Activated CD8-positive, alpha-beta T cell treated with anti-CD3 and anti-CD28 coated beads, Interleukin-2, amount 10 ng/mL, durations not matched to agents 7 days and 5 days (primary cell): Measurements from ENCODE around the gene DCDC2C. TPM values are rescaled to one million over a fixed set of nuclear protein-coding genes. Genes with fewer than 3 reads are reported as not detected.

ENCODE experiments used
- ATAC-seq: fragments of 150-1000 bp; cut with Tn5 transposase; one replicate; pipeline ENCODE4 v1.10.0; 2021; ENCODE audit warnings: moderate library complexity
- CTCF ChIA-PET: fragments of 350-600 bp; sonication (Branson Sonifier 250); formaldehyde crosslinking; loops from one replicate; lab custom pipeline; 2021; ENCODE audit warnings: antibody characterized with exemption; lab: Charles Lee
- POLR2A ChIA-PET: fragments of 350-600 bp; sonication (Branson Sonifier 250); formaldehyde crosslinking; loops from one replicate; lab custom pipeline; 2021; ENCODE audit warnings: antibody characterized with exemption; lab: Charles Lee
- DNase-seq: peaks from one replicate; pipeline ENCODE4 v3.0.0-alpha.2; 2020
- H3K27ac Mint-ChIP-seq: one replicate; pipeline ENCODE4 v1.8.0; 2021; ENCODE audit warnings: mild to moderate bottlenecking, mixed read lengths
- H3K27me3 Mint-ChIP-seq: one replicate; pipeline ENCODE4 v1.8.0; 2021; ENCODE audit warnings: low read depth, mixed read lengths
- H3K36me3 Mint-ChIP-seq: one replicate; pipeline ENCODE4 v1.8.0; 2021; ENCODE audit warnings: low read depth, mixed read lengths
- H3K4me1 Mint-ChIP-seq: one replicate; pipeline ENCODE4 v1.8.0; 2021; ENCODE audit warnings: low read depth, mixed read lengths
- H3K4me3 Mint-ChIP-seq: one replicate; pipeline ENCODE4 v1.8.0; 2021; ENCODE audit warnings: mild to moderate bottlenecking, mixed read lengths
- H3K9me3 Mint-ChIP-seq: one replicate; pipeline ENCODE4 v1.8.0; 2022; ENCODE audit warnings: mixed read lengths; ENCODE audit not compliant: insufficient read depth
- total RNA-seq, 2 experiments: library from RNA; stranded (reverse); gene quantifications; one replicate each; pipeline ENCODE4 v1.2.3, GENCODE V29; 2021

Gene DCDC2C
- total RNA-seq, 2 experiments from 2014 or later: not detected

- H3K4me1 Mint-ChIP-seq: no peaks in the 10 kb centered on the region
- no peaks in the 10 kb centered on the region for H3K27me3 Mint-ChIP-seq
- no peak for DNase-seq
- H3K9me3 Mint-ChIP-seq: no peaks in the 10 kb centered on the region
- H3K27ac Mint-ChIP-seq: no peak overlapping the region
- no peak overlapping the region for H3K4me3 Mint-ChIP-seq
- ATAC-seq: no peak
- ChIA-PET CTCF (interaction anchor here (1.9 kb wide), 1 partner anchor 9 kb away, joined by 6 read pairs; no protein-coding TSS in a partner anchor), POLR2A (no interaction called here)
- H3K36me3 Mint-ChIP-seq: no peaks in the 10 kb centered on the region
These were observed 68.2 kb downstream of the DCDC2C start for GRCh38 chr2:3771576-3771975.

- Mint-ChIP-seq H3K4me1 (no peaks in the 10 kb centered on the region), H3K27me3 (no peaks in the 10 kb centered on the region), H3K9me3 (no peaks in the 10 kb centered on the region), H3K4me3 (no peak overlapping the region), H3K27ac (no peak overlapping the region), H3K36me3 (no peaks in the 10 kb centered on the region)
- CTCF ChIA-PET: no interaction called here
- no peak for ATAC-seq
- DNase-seq: no peak
- POLR2A ChIA-PET: no interaction called here
These were observed 71.0 kb downstream of the DCDC2C start for GRCh38 chr2:3774336-3774735.

GRCh38 chr2:3776311-3776710, 72.9 kb downstream of the DCDC2C start:
- CTCF ChIA-PET: no interaction called here
- Mint-ChIP-seq H3K27ac (no peak overlapping the region), H3K9me3 (no peaks in the 10 kb centered on the region), H3K27me3 (no peaks in the 10 kb centered on the region), H3K4me3 (no peak overlapping the region), H3K36me3 (no peaks in the 10 kb centered on the region), H3K4me1 (peaks cover 8% of the 10 kb centered on the region)
- DNase-seq: no peak
- POLR2A ChIA-PET: no interaction called here
- no peak for ATAC-seq

GRCh38 chr2:3777966-3778365, 74.6 kb downstream of the DCDC2C start:
- ATAC-seq: no peak
- Mint-ChIP-seq H3K4me1 (peaks cover 8% of the 10 kb centered on the region), H3K4me3 (no peak overlapping the region), H3K36me3 (no peaks in the 10 kb centered on the region), H3K27ac (no peak overlapping the region), H3K27me3 (no peaks in the 10 kb centered on the region), H3K9me3 (no peaks in the 10 kb centered on the region)
- ChIA-PET CTCF (no interaction called here), POLR2A (no interaction called here)
- DNase-seq: no peak

GRCh38 chr2:3778851-3779495, 75.6 kb downstream of the DCDC2C start:
- Mint-ChIP-seq H3K27ac (no peak overlapping the region), H3K9me3 (no peaks in the 10 kb centered on the region), H3K4me3 (no peak overlapping the region), H3K36me3 (no peaks in the 10 kb centered on the region), H3K4me1 (peaks cover 8% of the 10 kb centered on the region), H3K27me3 (no peaks in the 10 kb centered on the region)
- POLR2A ChIA-PET: no interaction called here
- ATAC-seq (no peak), DNase-seq (no peak)
- CTCF ChIA-PET: interaction anchor here (3.7 kb wide), 1 partner anchor 50 kb away, joined by 81 read pairs; no protein-coding TSS in a partner anchor

GRCh38 chr2:3779496-3780049, 76.2 kb downstream of the DCDC2C start:
- ChIA-PET POLR2A (no interaction called here), CTCF (interaction anchor here (3.7 kb wide), 1 partner anchor 51 kb away, joined by 81 read pairs; no protein-coding TSS in a partner anchor)
- Mint-ChIP-seq H3K36me3 (no peaks in the 10 kb centered on the region), H3K4me1 (peaks cover 8% of the 10 kb centered on the region), H3K9me3 (no peaks in the 10 kb centered on the region), H3K4me3 (no peak overlapping the region), H3K27me3 (no peaks in the 10 kb centered on the region), H3K27ac (no peak overlapping the region)
- ATAC-seq (no peak), DNase-seq (no peak)

GRCh38 chr2:3780477-3781402, 77.4 kb downstream of the DCDC2C start:
- ChIA-PET POLR2A (no interaction called here), CTCF (interaction anchor here (0.6 to 3.7 kb wide), 18 partner anchors 9 to 319 kb away, joined by 3 to 81 read pairs (median 3); no protein-coding TSS in a partner anchor)
- H3K9me3 Mint-ChIP-seq: no peaks in the 10 kb centered on the region
- H3K36me3 Mint-ChIP-seq: no peaks in the 10 kb centered on the region
- peak overlapping the region; percentile 83 for H3K27ac Mint-ChIP-seq
- H3K27me3 Mint-ChIP-seq: no peaks in the 10 kb centered on the region
- ATAC-seq (peak; percentile 100), DNase-seq (peak; percentile 85)
- H3K4me3 Mint-ChIP-seq: peak overlapping the region; percentile 33
- H3K4me1 Mint-ChIP-seq: peaks cover 8% of the 10 kb centered on the region

- Mint-ChIP-seq H3K4me1 (peaks cover 8% of the 10 kb centered on the region), H3K4me3 (no peak overlapping the region), H3K9me3 (no peaks in the 10 kb centered on the region), H3K27me3 (no peaks in the 10 kb centered on the region), H3K27ac (no peak overlapping the region), H3K36me3 (no peaks in the 10 kb centered on the region)
- CTCF ChIA-PET: interaction anchor here (2.3 kb wide), 1 partner anchor 56 kb away, joined by 10 read pairs; no protein-coding TSS in a partner anchor
- no peak for ATAC-seq
- no peak for DNase-seq
- POLR2A ChIA-PET: no interaction called here
These were observed 81.4 kb downstream of the DCDC2C start for GRCh38 chr2:3784731-3785130.

GRCh38 chr2:3785220-3785889, 82.0 kb downstream of the DCDC2C start:
- CTCF ChIA-PET: no interaction called here

GRCh38 chr2:3785890-3786273, 82.5 kb downstream of the DCDC2C start:
- CTCF ChIA-PET: no interaction called here
- Mint-ChIP-seq H3K27ac (no peak overlapping the region), H3K27me3 (no peaks in the 10 kb centered on the region), H3K4me3 (no peak overlapping the region), H3K36me3 (no peaks in the 10 kb centered on the region), H3K9me3 (no peaks in the 10 kb centered on the region), H3K4me1 (peaks cover 1% of the 10 kb centered on the region)
- DNase-seq (no peak), ATAC-seq (no peak)
- POLR2A ChIA-PET: no interaction called here

More at GRCh38 chr2:3785220-3785889, 82.0 kb downstream of the DCDC2C start:
- DNase-seq (no peak), ATAC-seq (no peak)
- POLR2A ChIA-PET: no interaction called here
- no peak overlapping the region for H3K4me3 Mint-ChIP-seq
- peaks cover 5% of the 10 kb centered on the region for H3K4me1 Mint-ChIP-seq
- H3K36me3 Mint-ChIP-seq: no peaks in the 10 kb centered on the region
- no peak overlapping the region for H3K27ac Mint-ChIP-seq
- no peaks in the 10 kb centered on the region for H3K27me3 Mint-ChIP-seq
- no peaks in the 10 kb centered on the region for H3K9me3 Mint-ChIP-seq

GRCh38 chr2:3787768-3788167, 84.4 kb downstream of the DCDC2C start:
- Mint-ChIP-seq H3K36me3 (no peaks in the 10 kb centered on the region), H3K27ac (no peak overlapping the region), H3K27me3 (no peaks in the 10 kb centered on the region), H3K4me1 (no peaks in the 10 kb centered on the region), H3K9me3 (no peaks in the 10 kb centered on the region), H3K4me3 (no peak overlapping the region)
- ATAC-seq (no peak), DNase-seq (no peak)
- CTCF ChIA-PET: no interaction called here
- POLR2A ChIA-PET: no interaction called here
